ENCODE data around the gene TSPAN18.

DNA sequence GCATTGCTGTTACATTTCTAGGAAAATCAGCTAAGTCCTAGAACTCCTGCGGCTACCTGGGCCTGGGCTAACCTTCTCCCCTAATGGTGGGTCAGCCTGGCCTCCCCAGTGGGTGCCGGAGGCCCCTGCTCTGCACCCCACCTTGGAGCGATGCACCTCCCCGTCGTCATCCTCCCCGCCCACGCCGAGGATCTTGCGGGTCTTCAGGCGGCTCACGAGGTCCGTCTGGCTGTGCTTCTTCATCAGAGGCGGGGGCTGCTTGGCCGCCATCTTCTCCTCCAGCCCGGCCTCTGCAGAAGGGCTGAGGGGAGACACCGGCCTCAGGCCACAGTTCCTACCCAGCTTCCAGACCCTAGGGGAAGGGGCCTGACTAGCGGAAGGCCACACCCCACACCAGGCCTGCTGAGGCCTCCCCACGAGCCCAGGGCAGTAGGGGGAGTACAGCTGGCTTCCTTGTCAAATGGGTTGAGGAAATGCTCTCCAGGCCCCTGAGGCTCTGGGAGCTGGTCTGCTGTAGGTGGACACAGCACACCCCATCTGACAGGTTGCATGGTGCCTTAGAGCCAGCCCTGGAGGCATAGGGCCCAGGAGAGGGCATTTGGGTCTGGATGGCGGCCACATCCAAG, 211.4 kb downstream of the TSPAN18 start:
- no peak for TF ChIP-seq POLR2A (IDR thresholded peaks at IDR 0.05)
- TF ChIP-seq EP300 (IDR thresholded peaks at IDR 0.05), result no peak

Data from stomach (tissue), 4 donors.